ENCODE measurements around the gene TMEM255B. TPM values are rescaled to one million over a fixed set of nuclear protein-coding genes. Genes with fewer than 3 reads are reported as not detected.
A peak's percentile ranks its signal among the peaks of the same experiment; 100 is the strongest.

Gene TMEM255B
- total RNA-seq, 2 experiments from 2014 or later: 0.61 to 0.88 TPM

GRCh38 chr13:113810640-113811039, 51.6 kb downstream of the TMEM255B start:
- ChIA-PET POLR2A (no interaction called here), CTCF (no interaction called here)
- intact Hi-C loops (cut with micrococcal nuclease): loop anchor here (10.0 kb wide), 1 partner anchor 314 kb away; no protein-coding TSS in a partner anchor
- no peak for DNase-seq
- Mint-ChIP-seq H3K27ac (no peak overlapping the region), H3K9me3 (peaks cover 15% of the 10 kb centered on the region), H3K4me3 (no peak overlapping the region), H3K4me1 (ENCODE audit: low read depth) (peaks cover 3% of the 10 kb centered on the region), H3K36me3 (peaks cover 3% of the 10 kb centered on the region), H3K27me3 (no peaks in the 10 kb centered on the region)

- Mint-ChIP-seq H3K27ac (no peak overlapping the region), H3K36me3 (peaks cover 3% of the 10 kb centered on the region), H3K4me1 (ENCODE audit: low read depth) (peaks cover 9% of the 10 kb centered on the region), H3K9me3 (peaks cover 15% of the 10 kb centered on the region), H3K4me3 (no peak overlapping the region), H3K27me3 (no peaks in the 10 kb centered on the region)
- DNase-seq: no peak
- intact Hi-C loops (cut with micrococcal nuclease): loop anchor here (10.0 kb wide), 1 partner anchor 313 kb away; no protein-coding TSS in a partner anchor
- ChIA-PET POLR2A (no interaction called here), CTCF (no interaction called here)
Observed at GRCh38 chr13:113811081-113811928, 52.3 kb downstream of the TMEM255B start.

GRCh38 chr13:113812178-113813040, 53.4 kb downstream of the TMEM255B start:
- H3K36me3 Mint-ChIP-seq: peaks cover 5% of the 10 kb centered on the region
- no peak overlapping the region for H3K27ac Mint-ChIP-seq
- H3K4me1 Mint-ChIP-seq (ENCODE audit: low read depth): peaks cover 17% of the 10 kb centered on the region
- H3K9me3 Mint-ChIP-seq: peaks cover 15% of the 10 kb centered on the region
- peaks cover 2% of the 10 kb centered on the region for H3K27me3 Mint-ChIP-seq
- DNase-seq: no peak
- intact Hi-C loops (cut with micrococcal nuclease): loop anchor here (10.0 kb wide), 1 partner anchor 312 kb away; no protein-coding TSS in a partner anchor
- ChIA-PET POLR2A (no interaction called here), CTCF (no interaction called here)
- no peak overlapping the region for H3K4me3 Mint-ChIP-seq

- peaks cover 10% of the 10 kb centered on the region for H3K9me3 Mint-ChIP-seq
- H3K27ac Mint-ChIP-seq: no peak overlapping the region
- H3K27me3 Mint-ChIP-seq: peaks cover 2% of the 10 kb centered on the region
- peaks cover 19% of the 10 kb centered on the region for H3K4me1 Mint-ChIP-seq (ENCODE audit: low read depth)
- CTCF ChIA-PET: no interaction called here
- no peak overlapping the region for H3K4me3 Mint-ChIP-seq
- intact Hi-C loops (cut with micrococcal nuclease): loop anchor here (10.0 kb wide), 1 partner anchor 312 kb away; no protein-coding TSS in a partner anchor
- no peak for DNase-seq
- H3K36me3 Mint-ChIP-seq: peaks cover 2% of the 10 kb centered on the region
- POLR2A ChIA-PET: no interaction called here
Observed at GRCh38 chr13:113813070-113813748, 54.2 kb downstream of the TMEM255B start.

GRCh38 chr13:113813749-113814434, 54.9 kb downstream of the TMEM255B start:
- Mint-ChIP-seq H3K4me3 (no peak overlapping the region), H3K27me3 (peaks cover 2% of the 10 kb centered on the region), H3K9me3 (peaks cover 4% of the 10 kb centered on the region), H3K4me1 (ENCODE audit: low read depth) (peaks cover 19% of the 10 kb centered on the region), H3K27ac (no peak overlapping the region), H3K36me3 (peaks cover 2% of the 10 kb centered on the region)
- intact Hi-C loops (cut with micrococcal nuclease): loop anchor here (10.0 kb wide), 1 partner anchor 311 kb away; no protein-coding TSS in a partner anchor
- DNase-seq: no peak
- CTCF ChIA-PET: no interaction called here
- POLR2A ChIA-PET: no interaction called here

DNA sequence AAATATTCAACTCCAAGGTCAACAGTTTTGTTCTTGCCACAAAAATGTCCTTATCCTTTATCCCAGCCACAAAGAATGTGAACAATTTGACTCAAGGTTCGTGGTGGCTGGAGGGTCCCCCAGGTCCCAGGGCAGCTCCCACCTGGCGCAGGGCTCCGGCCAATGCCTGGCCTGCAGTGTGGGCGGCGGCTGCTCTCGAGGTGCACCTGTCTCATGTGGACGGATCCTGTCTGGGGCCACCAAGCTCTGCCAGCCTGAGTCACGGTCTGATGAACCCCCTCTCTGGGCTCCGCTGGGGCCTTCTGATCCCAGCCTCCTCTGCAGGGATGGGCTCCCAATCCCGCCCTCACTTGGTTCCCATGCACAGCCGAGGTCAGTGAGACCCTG, 55.4 kb downstream of the TMEM255B start:
- H3K27me3 Mint-ChIP-seq: peaks cover 2% of the 10 kb centered on the region
- CTCF ChIA-PET: no interaction called here
- DNase-seq: no peak
- peaks cover 2% of the 10 kb centered on the region for H3K36me3 Mint-ChIP-seq
- intact Hi-C loops (cut with micrococcal nuclease): loop anchor here (10.0 kb wide), 1 partner anchor 310 kb away; no protein-coding TSS in a partner anchor
- peaks cover 19% of the 10 kb centered on the region for H3K4me1 Mint-ChIP-seq (ENCODE audit: low read depth)
- POLR2A ChIA-PET: no interaction called here
- H3K9me3 Mint-ChIP-seq: peaks cover 2% of the 10 kb centered on the region
- no peak overlapping the region for H3K27ac Mint-ChIP-seq
- no peak overlapping the region for H3K4me3 Mint-ChIP-seq

- Mint-ChIP-seq H3K4me1 (ENCODE audit: low read depth) (peaks cover 19% of the 10 kb centered on the region), H3K9me3 (no peaks in the 10 kb centered on the region), H3K27ac (peak overlapping the region; percentile 59), H3K4me3 (peak overlapping the region; percentile 92), H3K36me3 (peaks cover 2% of the 10 kb centered on the region), H3K27me3 (peaks cover 2% of the 10 kb centered on the region)
- CTCF ChIA-PET: no interaction called here
- DNase-seq: peak; percentile 49
- POLR2A ChIA-PET: no interaction called here
- intact Hi-C loops (cut with micrococcal nuclease): loop anchor here (2.0 to 10.0 kb wide), 2 partner anchors 89 to 309 kb away; no protein-coding TSS in a partner anchor
Observed at GRCh38 chr13:113815151-113816058, 56.4 kb downstream of the TMEM255B start.

GRCh38 chr13:113816254-113816929, 57.4 kb downstream of the TMEM255B start:
- DNase-seq: no peak
- peaks cover 19% of the 10 kb centered on the region for H3K4me1 Mint-ChIP-seq (ENCODE audit: low read depth)
- intact Hi-C loops (cut with micrococcal nuclease): loop anchor here (2.0 to 10.0 kb wide), 2 partner anchors 88 to 308 kb away; no protein-coding TSS in a partner anchor
- H3K27ac Mint-ChIP-seq: peak overlapping the region; percentile 51
- no peaks in the 10 kb centered on the region for H3K9me3 Mint-ChIP-seq
- peak overlapping the region; percentile 92 for H3K4me3 Mint-ChIP-seq
- ChIA-PET POLR2A (no interaction called here), CTCF (interaction anchor here (0.6 to 1.3 kb wide), 5 partner anchors 10 to 412 kb away, joined by 3 to 4 read pairs (median 3); no protein-coding TSS in a partner anchor)
- peaks cover 2% of the 10 kb centered on the region for H3K27me3 Mint-ChIP-seq
- H3K36me3 Mint-ChIP-seq: peaks cover 2% of the 10 kb centered on the region

- CTCF ChIA-PET: interaction anchor here (0.6 to 1.3 kb wide), 5 partner anchors 11 to 412 kb away, joined by 3 to 4 read pairs (median 3); no protein-coding TSS in a partner anchor
Observed at GRCh38 chr13:113816946-113817859, 58.2 kb downstream of the TMEM255B start.

More at GRCh38 chr13:113816946-113817859, 58.2 kb downstream of the TMEM255B start:
- Mint-ChIP-seq H3K27me3 (peaks cover 2% of the 10 kb centered on the region), H3K27ac (peak overlapping the region; percentile 51), H3K36me3 (peaks cover 2% of the 10 kb centered on the region), H3K9me3 (no peaks in the 10 kb centered on the region), H3K4me3 (peak overlapping the region; percentile 92), H3K4me1 (ENCODE audit: low read depth) (peaks cover 19% of the 10 kb centered on the region)
- peak; percentile 91 for DNase-seq
- intact Hi-C loops (cut with micrococcal nuclease): loop anchor here (1.0 to 10.0 kb wide), 3 partner anchors 88 to 409 kb away; no protein-coding TSS in a partner anchor
- POLR2A ChIA-PET: no interaction called here
